ENCODE results near the gene TMEM259. TPM values are rescaled to one million over a fixed set of nuclear protein-coding genes. Genes with fewer than 3 reads are reported as not detected.
A peak's percentile ranks its signal among the peaks of the same experiment; 100 is the strongest.

TMEM259 gene
- total and polyA plus RNA-seq, 2 of the 13 experiments (the other 11 are each of a cell fraction or from before 2014, with no cell fraction given) = 64.7 to 164 TPM

DNA sequence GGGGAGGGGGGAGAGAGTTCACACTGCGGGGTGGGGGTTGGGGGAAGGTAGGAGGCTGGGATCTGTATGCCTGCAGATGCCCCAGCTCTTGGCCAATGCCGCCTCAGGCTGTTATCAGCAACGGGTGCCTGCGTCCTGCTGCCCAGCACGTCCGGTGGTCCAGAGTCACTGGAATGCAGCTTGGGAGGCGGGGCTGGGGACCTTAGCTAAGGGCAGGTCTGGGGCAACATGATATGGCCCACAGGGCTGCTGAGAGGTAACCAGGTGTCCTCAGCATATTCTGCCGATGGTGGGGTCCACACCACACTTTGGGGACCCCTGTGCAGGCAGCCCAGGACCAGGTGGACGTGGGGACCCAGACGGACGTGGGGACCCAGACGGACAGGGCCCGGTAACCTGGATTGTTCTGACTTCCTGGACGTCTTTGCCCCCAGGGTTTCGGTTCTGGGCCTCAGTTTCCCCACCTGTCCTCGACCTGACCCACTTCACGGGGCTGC, 45.4 kb upstream of the TMEM259 start (continued):
- TF ChIP-seq ZNF781 (CRISPR knock-in tag; IDR thresholded peaks at IDR 0.05; ENCODE audit: borderline replicate concordance, not compliant biosample characterization) = no peak
- peak; percentile 34; the same call in 1 of the 2 replicates for TF ChIP-seq FOXO1 (CRISPR knock-in tag; IDR thresholded peaks at IDR 0.05)
- TF ChIP-seq, protein P1, sequence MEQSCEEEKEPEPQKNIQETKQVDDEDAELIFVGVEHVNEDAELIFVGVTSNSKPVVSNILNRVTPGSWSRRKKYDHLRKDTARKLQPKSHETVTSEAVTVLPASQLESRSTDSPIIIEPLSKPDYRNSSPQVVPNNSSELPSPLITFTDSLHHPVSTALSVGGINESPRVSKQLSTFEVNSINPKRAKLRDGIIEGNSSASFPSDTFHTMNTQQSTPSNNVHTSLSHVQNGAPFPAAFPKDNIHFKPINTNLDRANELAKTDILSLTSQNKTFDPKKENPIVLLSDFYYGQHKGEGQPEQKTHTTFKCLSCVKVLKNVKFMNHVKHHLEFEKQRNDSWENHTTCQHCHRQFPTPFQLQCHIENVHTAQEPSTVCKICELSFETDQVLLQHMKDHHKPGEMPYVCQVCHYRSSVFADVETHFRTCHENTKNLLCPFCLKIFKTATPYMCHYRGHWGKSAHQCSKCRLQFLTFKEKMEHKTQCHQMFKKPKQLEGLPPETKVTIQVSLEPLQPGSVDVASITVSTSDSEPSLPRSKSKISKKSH (CRISPR knock-in tag; IDR thresholded peaks at IDR 0.05; ENCODE audit: borderline replicate concordance) = no peak; the same call in 1 of the 2 replicates
- no peak for TF ChIP-seq NFRKB (IDR thresholded peaks at IDR 0.05)
- TF ChIP-seq, protein P2, sequence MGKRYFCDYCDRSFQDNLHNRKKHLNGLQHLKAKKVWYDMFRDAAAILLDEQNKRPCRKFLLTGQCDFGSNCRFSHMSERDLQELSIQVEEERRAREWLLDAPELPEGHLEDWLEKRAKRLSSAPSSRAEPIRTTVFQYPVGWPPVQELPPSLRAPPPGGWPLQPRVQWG (CRISPR knock-in tag; IDR thresholded peaks at IDR 0.05; ENCODE audit: borderline replicate concordance, low read depth) = no peak
- TF ChIP-seq SIX1 (CRISPR knock-in tag; IDR thresholded peaks at IDR 0.05; ENCODE audit: borderline replicate concordance) = peak; percentile 69; the same call in 1 of the 2 replicates
- TF ChIP-seq, protein P3, sequence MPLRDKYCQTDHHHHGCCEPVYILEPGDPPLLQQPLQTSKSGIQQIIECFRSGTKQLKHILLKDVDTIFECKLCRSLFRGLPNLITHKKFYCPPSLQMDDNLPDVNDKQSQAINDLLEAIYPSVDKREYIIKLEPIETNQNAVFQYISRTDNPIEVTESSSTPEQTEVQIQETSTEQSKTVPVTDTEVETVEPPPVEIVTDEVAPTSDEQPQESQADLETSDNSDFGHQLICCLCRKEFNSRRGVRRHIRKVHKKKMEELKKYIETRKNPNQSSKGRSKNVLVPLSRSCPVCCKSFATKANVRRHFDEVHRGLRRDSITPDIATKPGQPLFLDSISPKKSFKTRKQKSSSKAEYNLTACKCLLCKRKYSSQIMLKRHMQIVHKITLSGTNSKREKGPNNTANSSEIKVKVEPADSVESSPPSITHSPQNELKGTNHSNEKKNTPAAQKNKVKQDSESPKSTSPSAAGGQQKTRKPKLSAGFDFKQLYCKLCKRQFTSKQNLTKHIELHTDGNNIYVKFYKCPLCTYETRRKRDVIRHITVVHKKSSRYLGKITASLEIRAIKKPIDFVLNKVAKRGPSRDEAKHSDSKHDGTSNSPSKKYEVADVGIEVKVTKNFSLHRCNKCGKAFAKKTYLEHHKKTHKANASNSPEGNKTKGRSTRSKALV (CRISPR knock-in tag; IDR thresholded peaks at IDR 0.05) = 0 out of 2 replicates have a peak, but pooled peaks have one; percentile 21
- no peak for TF ChIP-seq SCMH1 (CRISPR knock-in tag; IDR thresholded peaks at IDR 0.05; ENCODE audit: borderline replicate concordance)
- 0 out of 2 replicates have a peak, but pooled peaks have one; percentile 32 for TF ChIP-seq ZMYM4 (CRISPR knock-in tag; IDR thresholded peaks at IDR 0.05)
- TF ChIP-seq CENPT (CRISPR knock-in tag; IDR thresholded peaks at IDR 0.05; ENCODE audit: low read depth) = no peak
- TF ChIP-seq SOX6 (IDR thresholded peaks at IDR 0.05) = no peak
- no peak for TF ChIP-seq SOX6 (CRISPR knock-in tag; IDR thresholded peaks at IDR 0.05)
- no peak for TF ChIP-seq PCBP2 (optimal IDR thresholded peaks at IDR 0.05; ENCODE audit: low read depth, low read length, poor library complexity, severe bottlenecking)
- no peak for TF ChIP-seq ESRRA (CRISPR knock-in tag; IDR thresholded peaks at IDR 0.05; ENCODE audit: low read depth)
- TF ChIP-seq PHF21A (CRISPR knock-in tag; IDR thresholded peaks at IDR 0.05) = no peak
- no peak for TF ChIP-seq ZC3H13 (CRISPR knock-in tag; IDR thresholded peaks at IDR 0.05)
- TF ChIP-seq, protein P4, sequence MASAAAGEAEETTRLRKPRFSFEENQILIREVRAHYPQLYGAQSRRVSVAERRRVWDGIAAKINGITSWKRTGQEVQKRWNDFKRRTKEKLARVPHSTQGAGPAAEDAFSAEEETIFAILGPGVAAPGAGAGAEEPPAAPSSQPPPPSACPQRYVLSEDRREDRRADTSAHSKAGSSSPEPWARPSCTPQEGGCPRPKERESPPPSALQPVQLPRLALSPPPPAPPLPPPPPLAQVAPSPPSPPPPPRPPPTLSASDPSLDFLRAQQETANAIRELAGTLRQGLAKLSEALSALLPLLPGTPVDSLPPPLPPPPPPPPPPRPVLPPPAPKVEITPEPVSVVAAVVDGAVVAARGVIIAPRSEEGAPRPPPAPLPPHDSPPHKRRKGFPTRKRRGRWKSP (CRISPR knock-in tag; IDR thresholded peaks at IDR 0.05) = peak; percentile 48; the same call in 1 of the 2 replicates
- no peak for TF ChIP-seq ZSCAN31 (CRISPR knock-in tag; IDR thresholded peaks at IDR 0.05; ENCODE audit: low read depth)
- TF ChIP-seq KDM2A (CRISPR knock-in tag; IDR thresholded peaks at IDR 0.05; ENCODE audit: borderline replicate concordance, low read depth) = no peak
- no peak for TF ChIP-seq HNRNPH1 (optimal IDR thresholded peaks at IDR 0.05; ENCODE audit: low read depth, low read length)
- no peak for TF ChIP-seq RBM22 (optimal IDR thresholded peaks at IDR 0.05; ENCODE audit: low read length)
- TF ChIP-seq YY1 (IDR thresholded peaks at IDR 0.05; ENCODE audit: insufficient read depth, insufficient replicate concordance, low read depth, low read length) = peak; percentile 22
- no peak; the same call in 1 of the 2 replicates for TF ChIP-seq ZNF441 (CRISPR knock-in tag; IDR thresholded peaks at IDR 0.05; ENCODE audit: borderline replicate concordance)
- TF ChIP-seq MTA3 (CRISPR knock-in tag; IDR thresholded peaks at IDR 0.05) = no peak
- peak; percentile 16; the same call in 1 of the 2 replicates for TF ChIP-seq STAG1 (CRISPR knock-in tag; IDR thresholded peaks at IDR 0.05)
- no peak for TF ChIP-seq FOSL1 (CRISPR knock-in tag; IDR thresholded peaks at IDR 0.05; ENCODE audit: borderline replicate concordance)
- TF ChIP-seq IRF2 (CRISPR knock-in tag; IDR thresholded peaks at IDR 0.05) = no peak

Measured in HepG2 (cell line).